Glomerular visceral epithelial cell (primary cell): Measurements from ENCODE around the gene LRP2BP.

Experiments used
- DNase-seq: peaks from one replicate; pipeline ENCODE4 v3.0.0-alpha.2; 2016; ENCODE audit errors: extremely low spot score

The LRP2BP gene

DNA sequence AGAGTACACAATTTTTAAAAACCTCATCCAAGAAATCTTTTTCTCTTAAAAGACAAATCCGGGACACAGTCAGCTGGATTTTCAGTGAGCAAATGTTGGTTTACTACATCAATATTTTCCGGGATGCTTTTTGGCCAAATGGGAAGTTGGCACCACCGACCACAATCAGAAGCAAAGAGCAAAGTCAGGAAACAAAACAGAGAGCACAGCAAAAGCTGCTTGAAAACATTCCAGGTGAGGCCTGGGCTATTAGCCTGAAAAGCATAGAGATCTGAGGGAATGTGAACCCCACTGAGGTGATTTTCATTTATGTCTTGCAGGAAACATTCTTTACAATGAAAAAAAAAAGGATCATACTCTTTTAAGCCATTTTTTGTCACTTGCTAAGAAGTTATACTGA lies 33.9 kb downstream of the LRP2BP start:
- no peak for DNase-seq

DNA sequence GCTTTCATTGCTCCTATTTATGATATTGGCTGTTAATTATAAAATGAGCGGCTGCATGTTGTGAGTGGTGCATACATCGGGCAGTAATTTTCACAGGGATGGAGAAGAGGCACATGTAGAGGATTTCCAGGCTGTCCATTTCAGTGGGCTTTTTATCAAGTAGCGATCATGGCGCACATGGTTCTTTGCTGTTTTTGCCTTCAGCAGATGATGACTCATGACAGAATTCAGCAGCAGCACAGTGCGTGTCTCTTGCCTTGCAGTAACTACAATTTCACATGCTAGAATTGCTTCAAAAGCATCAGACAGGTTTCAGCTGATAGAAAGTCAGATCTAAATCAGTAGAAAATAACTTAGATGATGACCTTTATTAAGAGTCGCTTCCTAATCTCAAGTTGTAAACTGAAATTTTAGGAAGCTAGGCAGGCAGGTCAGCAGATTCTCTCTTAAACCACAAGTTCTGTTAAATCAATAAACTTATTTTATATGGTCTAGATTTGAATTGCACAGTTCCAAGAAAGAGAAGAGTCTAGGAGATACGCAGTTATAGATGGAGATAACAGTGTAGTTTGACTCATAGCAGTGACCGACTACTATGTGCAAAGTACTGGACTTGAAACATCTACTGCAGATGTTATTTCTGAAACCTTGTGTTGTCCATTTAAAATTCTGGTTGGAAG lies 35.8 kb downstream of the LRP2BP start:
- peak; percentile 12 for DNase-seq

DNA sequence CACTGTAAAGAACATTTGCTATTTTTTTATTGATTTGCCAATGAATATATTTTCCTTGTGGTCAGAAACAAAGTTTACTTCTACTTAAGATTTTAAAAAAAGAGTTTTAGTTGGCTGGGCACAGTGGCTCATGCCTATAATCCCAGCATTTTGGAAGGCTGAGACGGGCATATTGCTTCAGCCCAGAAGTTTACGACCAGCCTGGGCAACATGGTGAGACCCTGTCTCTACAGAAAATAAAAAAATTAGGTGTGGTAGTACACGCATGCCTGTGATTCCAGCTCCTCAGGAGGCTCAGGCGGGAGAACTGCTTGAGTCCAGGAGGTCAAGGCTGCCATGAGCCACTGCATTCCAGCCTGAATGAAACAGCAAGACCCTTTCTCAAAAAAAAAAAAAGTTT lies 36.8 kb downstream of the LRP2BP start:
- peak; percentile 13 for DNase-seq

DNA sequence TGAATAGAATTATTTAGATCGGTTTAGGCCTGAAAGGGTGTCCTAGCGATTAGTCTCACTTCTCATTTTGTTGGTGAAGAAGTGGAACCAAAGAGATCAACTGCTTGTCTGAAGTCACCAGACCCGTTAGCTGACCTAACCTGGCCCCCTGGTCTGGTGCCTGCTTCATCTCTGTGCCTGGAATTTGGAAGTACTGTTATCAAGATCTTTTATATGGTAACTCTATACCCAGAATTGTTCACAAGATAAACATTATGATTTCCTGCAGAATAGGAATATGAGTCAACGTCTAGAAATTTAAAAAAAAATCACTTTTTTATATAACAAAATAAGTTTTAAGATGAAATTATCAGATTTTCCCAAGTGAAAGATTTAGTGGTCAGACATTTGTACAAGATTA lies 37.2 kb downstream of the LRP2BP start:
- DNase-seq = peak; percentile 36

DNA sequence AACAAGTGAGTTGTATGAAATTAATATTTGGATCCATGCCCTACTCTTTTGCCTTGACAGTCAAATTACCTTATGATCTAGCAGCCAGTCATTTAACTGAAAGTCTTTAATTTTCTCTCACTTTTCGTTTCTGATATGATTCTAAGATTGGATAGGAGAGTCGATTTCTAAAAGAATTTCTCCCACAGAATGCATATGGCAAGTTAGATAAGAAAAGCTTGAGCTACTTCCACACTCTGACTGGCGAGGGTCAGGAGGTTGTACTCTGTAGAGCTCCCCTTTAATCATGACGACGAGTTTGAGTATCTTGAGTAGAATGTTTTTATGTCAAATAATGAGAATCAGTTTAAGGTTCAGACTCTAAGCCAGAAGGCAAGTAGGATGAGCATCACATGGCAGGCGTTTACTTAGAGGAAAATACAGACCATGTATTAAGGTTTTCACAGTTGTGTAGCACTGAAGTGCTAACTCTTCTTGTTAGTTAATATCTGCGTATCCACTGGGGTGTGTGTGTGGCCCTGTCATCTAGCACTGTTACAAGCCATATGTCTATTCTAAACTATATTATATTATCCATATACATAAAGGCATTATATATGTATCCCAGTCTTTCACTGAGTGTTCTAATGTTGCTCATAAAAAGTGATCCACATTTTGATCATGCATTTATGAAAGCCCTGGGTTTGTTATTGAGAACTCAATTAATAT lies 37.8 kb downstream of the LRP2BP start:
- no peak for DNase-seq

DNA sequence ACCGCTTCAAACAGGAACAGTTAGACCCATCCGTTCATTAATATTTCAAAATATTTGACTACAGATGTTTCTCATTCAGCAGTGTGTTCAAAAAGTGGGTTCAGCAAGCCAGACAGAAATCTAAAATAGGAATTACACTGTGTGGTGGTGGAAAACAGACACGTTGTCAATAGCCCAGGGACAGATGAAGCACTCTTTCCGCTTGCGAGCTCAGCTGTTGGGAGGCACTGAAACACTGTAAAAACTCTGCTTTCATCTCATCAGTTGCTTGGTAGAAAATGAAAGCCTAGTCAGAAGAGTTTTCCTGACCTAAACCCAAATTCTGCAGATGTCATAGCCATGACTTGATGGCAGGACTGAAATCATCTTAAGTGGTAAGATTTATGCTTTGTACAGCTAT lies 38.5 kb downstream of the LRP2BP start:
- no peak for DNase-seq

DNA sequence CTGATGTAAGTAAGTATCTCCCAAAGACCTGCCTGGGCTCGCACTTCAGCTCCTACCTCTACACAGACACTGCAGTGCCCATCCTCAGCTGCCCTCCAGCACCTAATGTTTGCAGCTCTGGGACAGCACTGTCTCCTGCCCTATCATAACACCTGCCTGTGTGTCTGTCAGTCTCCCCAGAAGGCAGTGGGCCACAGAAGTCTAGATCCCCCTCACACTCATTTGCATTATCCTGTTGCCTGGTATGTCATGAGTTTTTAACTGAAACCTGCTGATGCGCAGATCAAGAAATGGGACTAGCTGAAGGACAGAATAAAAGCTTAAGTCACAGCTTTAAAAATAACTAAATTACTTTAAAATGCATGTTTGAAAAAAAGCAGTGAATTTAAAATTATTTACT lies 43.0 kb downstream of the LRP2BP start:
- DNase-seq = no peak

DNA sequence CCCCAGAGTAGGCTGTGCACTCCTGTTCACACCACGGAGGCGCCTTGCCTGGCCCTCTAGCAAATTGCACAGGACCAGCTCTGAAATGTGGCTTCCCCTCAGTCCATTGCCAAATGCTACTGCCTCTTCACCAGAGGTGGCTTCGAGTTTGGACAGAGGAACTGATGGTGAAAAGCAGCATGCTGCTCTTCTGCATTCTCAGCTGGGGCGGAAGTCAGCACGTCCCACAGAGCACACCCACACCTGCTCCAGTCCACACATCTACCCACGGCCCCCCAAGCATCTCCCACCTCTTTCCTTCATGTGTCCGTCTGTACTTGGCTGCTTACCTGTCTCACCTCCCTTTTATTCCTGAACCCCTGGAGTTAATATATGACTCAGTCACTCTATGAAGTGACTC lies 43.5 kb downstream of the LRP2BP start:
- no peak for DNase-seq

DNA sequence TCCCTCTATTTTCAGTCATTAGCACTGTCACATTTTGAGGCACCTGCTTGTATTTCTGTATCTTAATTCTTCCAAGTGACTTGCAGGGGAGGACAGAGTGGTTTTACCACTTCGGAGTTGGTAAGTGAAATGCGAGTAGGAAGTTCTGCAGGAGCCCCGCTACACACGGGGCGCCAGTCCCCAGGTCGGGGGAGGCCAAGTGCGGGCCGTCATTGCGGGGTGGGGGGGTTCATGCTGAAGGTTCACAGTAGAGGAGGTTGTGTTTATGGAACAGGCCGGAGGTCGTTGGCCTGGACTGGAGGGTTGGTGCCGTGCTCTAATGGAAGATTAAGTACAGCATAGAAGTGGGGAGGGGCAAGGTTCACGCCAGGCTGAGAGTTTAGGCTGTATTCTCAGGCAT lies 44.0 kb downstream of the LRP2BP start:
- DNase-seq = no peak

DNA sequence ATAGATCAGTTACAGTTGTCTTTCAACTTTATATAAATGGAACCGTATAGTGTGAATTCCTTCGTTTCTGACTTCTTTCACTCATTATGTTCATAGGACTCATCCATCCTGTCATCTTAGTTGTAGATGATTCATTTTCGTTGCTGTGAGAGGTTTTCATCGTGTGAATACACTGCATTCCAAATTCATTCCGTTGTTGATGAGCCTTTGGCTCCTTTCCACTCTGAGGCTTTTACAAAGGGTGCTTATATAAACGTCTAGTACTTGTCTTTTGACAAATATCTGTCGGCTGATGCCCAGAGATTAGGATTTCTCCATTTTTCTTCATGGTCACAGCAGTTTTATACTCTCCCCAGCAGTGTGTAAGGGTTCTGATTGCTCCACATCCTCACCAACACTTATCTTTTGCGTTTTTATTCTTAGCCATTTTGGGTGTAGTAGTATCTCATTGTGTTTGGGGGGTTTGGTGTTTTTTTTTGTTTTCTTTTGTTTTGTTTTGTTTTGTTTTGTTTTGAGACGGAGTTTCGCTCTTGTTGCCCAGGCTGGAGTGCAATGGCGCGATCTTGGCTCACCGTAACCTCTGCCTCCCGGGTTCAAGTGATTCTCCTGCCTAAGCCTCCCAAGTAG lies 48.6 kb downstream of the LRP2BP start:
- DNase-seq = no peak

DNA sequence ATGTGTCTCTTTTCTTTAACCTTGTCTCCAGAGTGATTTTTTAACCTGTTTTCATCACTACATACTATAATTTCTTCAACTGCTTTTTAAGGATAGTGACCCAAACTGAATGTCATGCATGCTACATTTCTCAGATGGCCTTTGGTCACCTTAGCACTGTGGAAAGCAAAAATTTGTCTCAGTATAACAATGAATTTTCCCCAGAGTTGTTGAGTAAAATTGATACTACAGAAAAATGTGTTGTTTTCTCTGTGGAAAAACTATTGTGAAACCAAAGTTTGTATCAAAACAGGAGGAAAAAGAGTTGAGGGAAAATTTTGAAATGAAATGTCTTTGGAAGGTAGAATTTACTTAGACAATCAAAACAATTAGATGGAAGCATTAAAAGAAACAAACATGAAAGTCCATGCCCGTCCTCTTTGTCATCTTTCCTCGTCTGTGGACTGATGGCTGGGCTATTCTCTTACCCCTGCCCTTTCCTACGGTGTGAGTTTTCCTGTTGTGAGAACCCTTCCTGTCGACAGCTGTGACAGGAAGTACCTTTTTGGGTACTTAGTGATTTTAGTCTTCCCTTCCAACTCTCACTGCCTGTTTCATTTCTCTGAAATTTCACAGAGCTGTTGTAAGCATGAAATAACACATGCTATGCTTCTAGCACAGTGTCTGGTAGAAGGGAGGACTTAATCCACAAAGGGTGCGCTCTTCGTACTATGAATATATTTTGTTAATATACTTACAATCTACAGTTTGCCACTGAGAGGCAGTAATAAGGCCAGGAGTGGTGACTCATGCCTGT lies 50.8 kb downstream of the LRP2BP start:
- no peak for DNase-seq

DNA sequence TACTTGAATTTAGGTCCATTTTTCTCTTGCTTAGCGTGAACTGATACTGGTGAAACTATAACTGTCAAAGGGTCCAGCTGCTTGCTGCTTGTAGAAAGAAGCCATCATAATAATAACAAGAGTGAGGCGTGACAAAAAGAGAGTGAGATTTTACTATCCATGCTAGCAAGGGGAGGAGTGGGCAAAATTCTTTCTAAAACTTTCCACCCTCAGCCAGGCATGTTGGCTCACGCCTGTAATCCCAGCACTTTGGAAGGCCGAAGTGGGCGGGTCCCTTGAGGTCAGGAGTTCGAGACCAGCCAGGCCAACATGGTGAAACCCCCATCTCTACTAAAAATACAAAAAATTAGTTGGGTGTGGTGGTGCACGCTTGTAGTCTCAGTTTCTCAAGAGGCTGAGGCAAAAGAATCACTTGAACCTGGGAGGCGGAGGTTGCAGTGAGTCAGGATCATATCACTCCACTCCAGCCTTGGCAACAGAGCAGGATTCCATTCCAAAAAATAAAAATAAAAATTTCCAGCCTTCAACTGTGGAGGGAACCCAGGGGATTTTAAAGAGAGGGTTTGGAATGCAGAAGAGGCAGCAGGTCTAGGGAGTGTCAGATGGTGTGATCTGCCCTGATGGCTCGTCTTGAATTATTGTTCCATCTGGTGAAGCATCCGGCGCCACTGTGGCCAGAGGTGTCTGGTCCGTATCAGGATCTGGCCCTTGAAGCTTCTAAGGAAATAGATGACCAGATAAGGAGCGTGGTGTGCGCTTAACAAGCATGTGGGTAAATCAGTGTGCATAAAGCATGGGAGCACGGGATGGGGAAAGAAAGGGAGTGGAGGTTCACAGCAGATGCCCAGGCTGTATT lies 51.8 kb downstream of the LRP2BP start:
- no peak for DNase-seq

DNA sequence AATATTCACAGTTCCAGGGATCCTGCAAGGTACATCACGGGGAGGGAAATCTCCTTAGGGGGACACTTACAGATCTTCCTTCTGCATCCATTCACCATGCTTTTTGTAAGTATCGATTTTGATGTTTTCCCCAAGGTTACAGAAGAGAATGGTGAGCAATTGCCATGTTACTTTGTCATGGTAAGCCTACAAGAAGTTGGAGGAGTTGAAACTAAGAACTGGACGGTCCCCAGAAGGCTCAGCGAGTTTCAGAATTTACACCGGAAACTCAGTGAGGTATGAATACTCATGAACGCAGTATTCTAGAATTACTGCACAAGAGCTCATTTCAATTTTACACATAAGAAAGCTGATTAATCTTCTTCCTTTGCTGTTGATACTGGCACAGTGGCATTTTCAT lies 53.9 kb downstream of the LRP2BP start:
- DNase-seq = no peak

DNA sequence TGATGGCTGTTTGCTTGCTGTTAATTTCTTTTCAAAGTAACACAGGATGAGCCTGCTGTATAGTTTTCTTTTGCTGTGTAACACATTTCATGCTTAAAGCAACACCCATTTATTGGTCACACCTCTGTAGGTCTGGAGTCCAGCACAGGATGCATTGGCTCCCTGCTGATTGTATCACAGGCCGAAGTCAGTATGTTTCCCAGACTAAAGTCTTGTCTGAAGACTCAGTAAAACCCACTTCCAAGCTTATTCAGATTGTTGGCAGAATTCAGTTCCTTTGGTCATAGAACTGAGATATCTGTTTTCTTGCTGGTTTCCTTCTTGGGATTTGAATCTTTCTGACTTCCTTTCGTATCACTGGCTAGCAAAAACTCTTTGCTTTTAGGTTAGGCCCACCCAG lies 54.3 kb downstream of the LRP2BP start:
- no peak for DNase-seq

DNA sequence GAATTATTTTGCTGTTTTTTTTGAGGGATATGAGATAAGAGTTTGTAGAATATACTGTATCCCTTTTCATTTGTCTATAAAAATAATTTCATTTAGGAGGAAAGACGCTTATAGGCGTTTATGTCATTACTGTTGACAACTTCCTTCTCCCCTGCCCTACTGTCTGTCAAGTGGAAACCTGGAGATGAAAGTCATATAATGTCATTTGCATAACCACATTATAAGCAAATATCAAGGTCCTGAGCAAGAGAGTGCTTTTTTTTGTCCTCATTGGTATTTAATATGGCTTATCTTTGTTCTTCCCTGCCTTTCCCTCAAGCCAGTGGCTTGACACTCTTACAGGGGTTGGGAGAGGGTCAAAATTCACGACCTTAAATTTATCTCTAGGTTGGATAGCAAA lies 55.8 kb downstream of the LRP2BP start:
- no peak for DNase-seq

DNA sequence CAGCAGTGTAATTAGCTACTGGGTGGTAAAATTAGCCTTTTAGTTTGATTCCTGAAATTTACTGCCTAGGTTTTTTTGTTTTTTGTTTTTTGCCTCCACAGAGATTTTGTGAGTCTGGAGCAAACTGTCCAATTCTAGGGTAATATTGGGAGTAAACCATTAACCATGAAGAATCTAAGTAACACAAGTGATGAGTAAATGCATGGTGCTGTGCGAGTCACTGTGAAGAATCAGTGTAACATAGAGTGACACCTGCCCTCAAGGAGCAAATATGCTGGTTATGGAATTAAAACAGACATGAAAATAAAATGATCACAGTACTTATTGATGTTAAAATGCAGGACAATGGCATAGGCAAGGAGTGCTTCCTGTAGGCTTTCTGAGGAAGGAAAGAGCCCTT lies 60.1 kb downstream of the LRP2BP start:
- peak; percentile 13 for DNase-seq

DNA sequence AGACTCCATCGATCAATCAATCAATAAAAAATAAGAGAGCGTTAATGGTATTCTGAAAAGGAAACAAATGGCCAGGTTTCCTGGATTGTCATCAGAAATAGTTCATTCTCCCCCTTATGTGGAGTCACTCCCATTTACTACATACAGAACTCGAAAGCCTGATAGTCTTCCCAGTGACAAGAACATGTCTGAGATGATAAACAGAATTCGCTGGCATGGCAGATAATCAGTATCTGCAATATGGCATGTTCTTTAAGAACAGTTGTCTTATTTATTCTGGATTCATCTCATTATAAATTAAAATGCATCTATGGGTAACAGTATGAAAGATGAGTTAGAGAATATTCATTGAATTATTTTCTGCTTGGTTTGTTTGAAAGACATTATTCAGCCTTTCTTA lies 61.4 kb downstream of the LRP2BP start:
- DNase-seq = no peak

DNA sequence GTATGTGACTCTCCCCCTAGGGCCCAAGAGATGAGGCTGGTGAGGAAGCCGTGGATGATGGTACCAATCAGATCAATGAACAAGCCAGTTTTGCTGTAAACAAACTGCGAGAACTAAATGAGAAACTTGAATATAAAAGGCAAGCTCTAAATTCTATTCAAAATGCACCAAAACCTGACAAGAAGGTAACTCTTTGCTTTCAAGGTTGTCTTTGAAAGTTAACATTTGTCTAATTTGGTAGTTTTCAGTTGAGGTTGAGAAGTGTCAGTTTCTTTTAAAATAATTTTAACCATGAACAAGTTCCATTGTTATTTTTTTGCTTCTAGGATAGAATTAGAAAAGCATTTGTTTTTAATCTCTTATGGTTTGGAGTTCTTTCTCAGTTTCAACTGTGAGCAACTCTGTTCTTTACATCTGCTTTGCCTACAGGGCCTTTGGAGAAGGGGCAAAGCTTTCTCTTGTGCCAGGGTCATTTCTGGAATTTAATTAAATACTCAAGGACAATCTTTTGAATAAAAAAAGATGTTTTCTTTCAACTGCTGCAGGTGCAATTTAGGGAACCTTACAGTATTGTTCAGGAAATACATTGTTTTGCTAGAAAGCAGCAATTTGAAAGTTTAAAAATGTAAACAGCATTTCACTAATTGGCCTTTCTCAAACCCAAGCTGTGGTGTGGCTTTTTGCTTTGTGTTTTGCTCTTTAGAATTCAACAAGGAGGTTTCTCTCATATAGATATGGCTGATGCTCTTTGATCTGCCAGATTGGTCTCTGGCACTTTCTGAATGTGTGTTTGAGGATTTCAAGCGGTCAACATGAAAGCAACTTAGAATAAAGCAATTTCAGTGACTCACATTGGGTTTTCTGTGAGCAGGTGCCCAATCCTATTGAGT lies 62.9 kb downstream of the LRP2BP start:
- DNase-seq = no peak

DNA sequence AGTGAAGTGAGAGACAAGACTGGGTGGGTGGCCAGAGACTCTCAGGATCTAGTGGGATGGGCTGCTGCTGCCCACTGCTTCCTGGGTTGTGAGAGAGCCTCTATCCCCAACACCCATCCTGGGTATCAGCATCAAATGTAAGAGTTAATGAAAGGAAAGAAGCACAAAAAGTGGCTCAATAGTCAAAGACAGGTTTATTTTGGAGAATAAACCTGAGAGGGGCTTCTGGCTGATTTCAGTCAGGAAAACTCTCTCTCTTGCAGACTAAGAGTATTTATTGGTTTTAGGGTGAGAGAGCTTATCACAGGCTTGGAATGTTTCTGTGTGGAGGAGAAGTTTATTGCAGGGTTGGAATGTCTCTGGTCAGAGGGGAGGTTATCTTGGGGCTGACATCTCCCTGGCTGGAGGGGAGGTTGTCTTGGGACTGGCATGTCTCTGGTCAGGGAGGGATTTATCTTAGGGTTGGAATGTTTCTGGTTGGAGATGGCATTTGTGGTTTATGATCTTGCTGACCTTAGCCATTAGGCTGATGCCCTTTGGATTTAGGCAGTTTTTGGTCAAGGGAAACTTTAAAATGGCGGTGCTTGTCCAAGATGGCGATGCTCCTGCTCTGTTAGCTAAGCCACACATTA lies 65.7 kb downstream of the LRP2BP start:
- DNase-seq = peak; percentile 21

DNA sequence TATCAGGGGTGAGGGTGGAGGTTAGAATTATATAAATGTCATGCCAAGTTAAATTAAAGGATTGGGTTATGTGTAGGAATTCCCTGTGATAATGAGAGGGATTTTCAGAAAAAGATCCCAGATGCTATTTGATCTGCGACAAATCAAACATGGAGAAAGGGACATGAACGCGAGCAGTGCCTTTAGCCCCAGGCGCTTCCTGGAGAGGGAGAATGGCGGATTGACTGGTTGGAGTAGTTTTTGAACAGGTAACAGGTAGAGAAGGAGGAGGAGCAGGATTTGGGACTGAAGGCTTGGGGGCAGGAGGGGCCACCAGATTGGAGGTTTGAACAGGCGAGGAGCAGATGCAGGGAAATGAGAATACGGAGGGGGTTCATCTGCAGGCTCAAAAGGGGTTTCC lies 67.1 kb downstream of the LRP2BP start:
- no peak for DNase-seq
